Ascending aorta (tissue), 2 donors: ENCODE measurements around the gene FAM53A. TPM values are rescaled to one million over a fixed set of nuclear protein-coding genes. Genes with fewer than 3 reads are reported as not detected.
"Not testable (repeated sequence)": the region's sequence is repeated elsewhere in the genome, so short reads cannot be mapped to it uniquely, and the experiment has no call there.

Experiments
- DNase-seq, 2 donors: peaks; one replicate each; pipeline ENCODE4 v3.0.0-alpha.2; 2019; ENCODE audit warnings: low spot score in 2 of 2
- H3K27ac ChIP-seq, 2 donors: fragments of 200-600 bp; sonication (generic); one replicate each; pipeline ENCODE4 v1.5.1; 2016 to 2017; ENCODE audit warnings: mild to moderate bottlenecking in 1 of 2
- H3K27me3 ChIP-seq: fragments of 200-600 bp; sonication (generic); one replicate; pipeline ENCODE4 v1.5.1; 2017
- H3K36me3 ChIP-seq, 2 donors: fragments of 200-600 bp; sonication (generic); one replicate each; pipeline ENCODE4 v1.5.1; 2016
- H3K4me1 ChIP-seq, 2 donors: fragments of 200-600 bp; sonication (generic); one replicate each; pipeline ENCODE4 v1.5.1; 2016 to 2017; ENCODE audit warnings: mild to moderate bottlenecking in 1 of 2
- H3K4me3 ChIP-seq, 2 donors: fragments of 200-600 bp; sonication (generic); one replicate each; pipeline ENCODE4 v1.5.1; 2016 to 2017; ENCODE audit warnings: mild to moderate bottlenecking in 1 of 2
- H3K9me3 ChIP-seq, 2 donors: fragments of 200-600 bp; sonication (generic); one replicate each; pipeline ENCODE4 v1.5.1; 2016
- intact Hi-C: fragments of 100-400 bp; cut with DNase I; formaldehyde crosslinking; loops from one replicate; pipeline ENCODE4 v1.15.1; 2023
- total RNA-seq: library from RNA; depleted of rRNA; stranded (reverse); fragments of >200 nt; gene quantifications from one replicate; pipeline ENCODE4 v1.1.0, GENCODE V29; 2016
- TF ChIP-seq, protein P1 (sequence below), 3 experiments: fragments of 200-600 bp in 2 of 3; fragments of 450-650 bp in 1 of 3; sonication (generic) in 2 of 3; IDR thresholded peaks; one replicate each; pipeline ENCODE4 v1.5.1; 2016 to 2019; ENCODE audit warnings: antibody characterized with exemption in 3 of 3, mild to moderate bottlenecking in 1 of 3, moderate library complexity in 1 of 3

Gene FAM53A
- total RNA-seq, 1 donor from 2014 or later, result not detected

DNA sequence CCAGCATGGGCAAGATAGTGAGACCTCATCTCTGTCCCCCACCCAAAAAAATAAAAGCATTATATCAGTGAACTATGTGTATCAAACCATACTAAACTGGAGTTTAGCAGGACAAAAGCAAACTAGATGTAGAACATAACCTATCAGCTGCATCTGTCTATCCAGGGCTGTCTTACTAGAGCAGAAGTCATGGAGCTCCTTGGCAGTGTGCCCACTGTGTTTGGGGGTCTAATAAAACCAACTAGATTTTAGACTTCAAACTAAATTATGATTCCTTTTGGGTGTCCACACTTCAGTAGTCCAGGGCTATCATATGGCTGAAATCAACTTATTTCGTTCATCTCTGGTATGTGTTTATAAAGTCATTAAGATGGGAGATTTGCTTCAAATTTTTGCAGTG, 19.8 kb upstream of the FAM53A start:
- no peak overlapping the region for H3K4me3 ChIP-seq
- H3K4me1 ChIP-seq, result no peaks in the 10 kb centered on the region
- DNase-seq, result no peak
- no peaks in the 10 kb centered on the region for H3K27me3 ChIP-seq
- intact Hi-C loops, result no loop called here
- no peak overlapping the region for H3K27ac ChIP-seq
- H3K36me3 ChIP-seq, result peaks cover 19 to 40% of the 10 kb centered on the region in 2 donors
- no peaks in the 10 kb centered on the region for H3K9me3 ChIP-seq
- TF ChIP-seq, protein P1, sequence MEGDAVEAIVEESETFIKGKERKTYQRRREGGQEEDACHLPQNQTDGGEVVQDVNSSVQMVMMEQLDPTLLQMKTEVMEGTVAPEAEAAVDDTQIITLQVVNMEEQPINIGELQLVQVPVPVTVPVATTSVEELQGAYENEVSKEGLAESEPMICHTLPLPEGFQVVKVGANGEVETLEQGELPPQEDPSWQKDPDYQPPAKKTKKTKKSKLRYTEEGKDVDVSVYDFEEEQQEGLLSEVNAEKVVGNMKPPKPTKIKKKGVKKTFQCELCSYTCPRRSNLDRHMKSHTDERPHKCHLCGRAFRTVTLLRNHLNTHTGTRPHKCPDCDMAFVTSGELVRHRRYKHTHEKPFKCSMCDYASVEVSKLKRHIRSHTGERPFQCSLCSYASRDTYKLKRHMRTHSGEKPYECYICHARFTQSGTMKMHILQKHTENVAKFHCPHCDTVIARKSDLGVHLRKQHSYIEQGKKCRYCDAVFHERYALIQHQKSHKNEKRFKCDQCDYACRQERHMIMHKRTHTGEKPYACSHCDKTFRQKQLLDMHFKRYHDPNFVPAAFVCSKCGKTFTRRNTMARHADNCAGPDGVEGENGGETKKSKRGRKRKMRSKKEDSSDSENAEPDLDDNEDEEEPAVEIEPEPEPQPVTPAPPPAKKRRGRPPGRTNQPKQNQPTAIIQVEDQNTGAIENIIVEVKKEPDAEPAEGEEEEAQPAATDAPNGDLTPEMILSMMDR (IDR thresholded peaks at IDR 0.05), result no peak

DNA sequence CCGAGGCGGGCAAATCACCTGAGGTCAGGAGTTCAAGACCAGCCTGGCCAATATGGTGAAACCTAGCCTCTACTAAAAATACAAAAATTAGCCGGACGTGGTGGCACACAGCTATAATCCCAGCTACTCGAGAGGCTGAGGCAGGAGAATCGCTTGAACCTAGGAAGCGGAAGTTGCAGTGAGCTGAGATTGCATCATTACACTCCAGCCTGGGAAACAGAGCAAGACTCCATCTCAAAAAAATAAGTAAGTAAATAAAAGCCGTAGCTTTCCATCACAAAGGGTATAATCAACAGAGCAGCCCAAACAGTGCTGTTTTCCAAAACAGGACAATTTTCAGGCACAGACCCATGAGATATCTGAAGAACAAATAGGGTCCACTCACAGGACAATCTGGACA, 17.6 kb upstream of the FAM53A start:
- intact Hi-C loops, DNase-seq, H3K4me3 ChIP-seq, H3K9me3 ChIP-seq, H3K27ac ChIP-seq, H3K4me1 ChIP-seq, H3K27me3 ChIP-seq: not testable (repeated sequence)
- H3K36me3 ChIP-seq, result peaks cover 31 to 57% of the 10 kb centered on the region in 2 donors

- no peak overlapping the region for H3K4me3 ChIP-seq
- no peaks in the 10 kb centered on the region for H3K4me1 ChIP-seq
- no peaks in the 10 kb centered on the region for H3K27me3 ChIP-seq
- no peaks in the 10 kb centered on the region for H3K9me3 ChIP-seq
- TF ChIP-seq, protein P1 (IDR thresholded peaks at IDR 0.05), result no peak
- no peak for DNase-seq
- intact Hi-C loops, result no loop called here
- H3K27ac ChIP-seq, result no peak overlapping the region
- H3K36me3 ChIP-seq, result peaks cover 72 to 82% of the 10 kb centered on the region in 2 donors
Measured at GRCh38 chr4:1695913-1696312, 11.8 kb upstream of the FAM53A start.

DNA sequence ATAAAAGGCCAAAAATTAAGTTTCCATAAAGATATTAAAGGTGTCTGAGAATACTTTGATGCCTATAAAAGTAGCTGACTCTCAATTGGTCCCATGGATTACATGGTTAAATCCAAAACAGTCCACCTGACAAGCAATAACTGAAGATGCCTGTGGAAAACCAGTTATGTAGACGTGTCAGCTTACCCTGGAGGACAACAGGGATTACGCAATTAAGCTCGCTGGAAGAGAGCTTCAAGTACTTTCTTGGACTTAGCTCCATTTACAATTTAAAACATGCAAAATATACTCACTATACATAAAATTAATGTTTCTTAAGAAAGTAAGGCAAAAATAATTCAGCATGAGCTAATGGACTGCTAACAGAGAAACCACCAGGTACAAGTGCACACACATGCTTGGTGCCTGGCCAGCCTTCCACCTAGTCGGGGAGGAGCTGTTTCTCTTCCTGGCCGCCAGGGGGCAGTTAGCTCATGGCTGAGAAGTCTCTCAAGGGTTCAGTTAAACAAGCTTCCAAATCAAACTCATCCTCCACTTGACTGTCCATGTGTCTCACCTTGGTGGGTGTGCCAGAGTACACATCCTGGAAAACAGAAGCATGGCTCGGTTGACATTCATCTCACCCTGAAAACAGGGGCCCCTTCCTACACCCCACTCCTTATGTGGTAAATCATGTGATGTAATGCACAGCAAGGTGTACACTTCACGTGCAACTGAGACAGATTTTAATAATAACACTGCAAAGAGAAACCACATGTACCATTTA, 9.2 kb upstream of the FAM53A start:
- intact Hi-C loops, result loop anchor here (1.0 kb wide), 1 partner anchor 33 kb away; no protein-coding TSS in a partner anchor
- Histone ChIP-seq H3K4me1 (no peaks in the 10 kb centered on the region), H3K27ac (no peak overlapping the region), H3K27me3 (no peaks in the 10 kb centered on the region), H3K9me3 (no peaks in the 10 kb centered on the region), H3K36me3 (peaks cover 61 to 72% of the 10 kb centered on the region in 2 donors), H3K4me3 (no peak overlapping the region)
- TF ChIP-seq, protein P1 (IDR thresholded peaks at IDR 0.05), result peak; percentile 77 to 90 (median 85)
- no peak for DNase-seq

DNA sequence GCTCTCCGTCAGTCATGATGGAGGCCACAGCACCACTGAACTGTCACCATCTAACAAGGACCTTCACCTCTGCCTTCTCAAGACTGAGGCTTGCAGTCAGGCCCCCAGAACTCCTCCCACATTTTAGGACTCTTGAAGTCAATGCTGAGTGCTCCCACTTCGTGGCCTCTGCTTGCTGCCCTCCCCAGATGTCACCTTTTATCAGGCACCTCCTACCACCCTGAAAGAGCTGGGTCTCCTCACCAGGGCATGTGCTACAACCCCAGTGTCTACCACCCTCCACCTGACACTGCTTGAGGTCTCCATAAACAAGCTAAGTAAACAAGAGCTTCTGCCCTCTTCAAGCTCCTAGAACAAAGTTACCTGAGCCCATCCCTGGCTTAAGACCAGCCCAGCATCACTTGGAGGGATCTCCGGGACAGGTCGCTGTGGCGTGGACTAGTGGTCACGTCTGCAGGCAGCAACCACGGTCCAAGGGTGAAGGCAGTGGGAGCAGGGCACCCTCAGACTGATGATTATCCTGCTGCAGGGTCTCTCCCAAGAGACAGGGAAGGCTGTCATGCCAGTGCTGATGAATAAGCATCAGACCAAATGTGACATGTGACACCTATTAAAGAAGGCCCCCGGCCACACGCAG, 7.7 kb upstream of the FAM53A start:
- no peak overlapping the region for H3K4me3 ChIP-seq
- intact Hi-C loops, result no loop called here
- no peak overlapping the region for H3K27ac ChIP-seq
- DNase-seq, result no peak
- TF ChIP-seq, protein P1 (IDR thresholded peaks at IDR 0.05), result no peak
- no peaks in the 10 kb centered on the region for H3K27me3 ChIP-seq
- H3K4me1 ChIP-seq, result no peaks in the 10 kb centered on the region
- H3K36me3 ChIP-seq, result peaks cover 54 to 61% of the 10 kb centered on the region in 2 donors
- H3K9me3 ChIP-seq, result no peaks in the 10 kb centered on the region

GRCh38 chr4:1690698-1691097, 6.6 kb upstream of the FAM53A start:
- no peak for DNase-seq
- intact Hi-C loops, result no loop called here

More at GRCh38 chr4:1690698-1691097, 6.6 kb upstream of the FAM53A start:
- Histone ChIP-seq H3K27ac (no peak overlapping the region), H3K36me3 (peaks cover 44 to 50% of the 10 kb centered on the region in 2 donors), H3K4me1 (no peaks in the 10 kb centered on the region), H3K27me3 (no peaks in the 10 kb centered on the region), H3K9me3 (no peaks in the 10 kb centered on the region), H3K4me3 (no peak overlapping the region)
- TF ChIP-seq, protein P1 (IDR thresholded peaks at IDR 0.05), result no peak
